CD4-positive, alpha-beta T cell (primary cell): ENCODE measurements around the gene KRTAP10-5. TPM values are rescaled to one million over a fixed set of nuclear protein-coding genes. Genes with fewer than 3 reads are reported as not detected.

Experiments
- ATAC-seq: fragments of 200-7000 bp; cut with Tn5 transposase; one replicate; pipeline ENCODE4 v1.10.0; 2022; ENCODE audit warnings: mild to moderate bottlenecking; ENCODE audit not compliant: poor library complexity
- CTCF ChIA-PET: fragments of 350-600 bp; sonication (Branson Sonifier 250); formaldehyde crosslinking; loops from one replicate; lab custom pipeline; 2021; ENCODE audit warnings: antibody characterized with exemption, inconsistent platforms; lab: Charles Lee
- POLR2A ChIA-PET: fragments of 350-600 bp; sonication (Branson Sonifier 250); formaldehyde crosslinking; loops from one replicate; lab custom pipeline; 2021; ENCODE audit warnings: antibody characterized with exemption, inconsistent platforms; lab: Charles Lee
- DNase-seq, 14 experiments: peaks; one replicate each; pipeline ENCODE4 v3.0.0-alpha.2; 2013 to 2020; ENCODE audit warnings: mixed read lengths in 2 of 14
- H3K27ac ChIP-seq, 2 donors: one replicate each; pipeline versions ENCODE4 v1.5.1 to v1.7.0; 2013; ENCODE audit warnings: low read length in 2 of 2, low read depth in 1 of 2, mild to moderate bottlenecking in 1 of 2
- H3K27me3 ChIP-seq, 2 experiments: 1 replicate in 1 of 2; 2 replicates in 1 of 2; pipeline versions ENCODE4 v1.6.1 to v1.7.0; 2013; ENCODE audit warnings: low read length in 2 of 2, control low read depth in 1 of 2, mild to moderate bottlenecking in 1 of 2, moderate library complexity in 1 of 2; ENCODE audit not compliant: insufficient read depth in 2 of 2, control insufficient read depth in 1 of 2
- H3K36me3 ChIP-seq: one replicate; pipeline ENCODE4 v1.6.1; 2013; ENCODE audit warnings: low read length, control low read depth; ENCODE audit not compliant: insufficient read depth
- H3K4me1 ChIP-seq: one replicate; pipeline ENCODE4 v1.6.1; 2013; ENCODE audit warnings: low read length, control low read depth; ENCODE audit not compliant: insufficient read depth
- H3K4me3 ChIP-seq: one replicate; pipeline ENCODE4 v1.5.1; 2013; ENCODE audit warnings: mild to moderate bottlenecking, low read length, moderate library complexity
- H3K9me3 ChIP-seq, 2 experiments: 1 replicate in 1 of 2; 2 replicates in 1 of 2; pipeline versions ENCODE4 v1.6.1 to v1.7.0; 2013; ENCODE audit warnings: low read length in 2 of 2, mild to moderate bottlenecking in 2 of 2, control low read depth in 1 of 2, moderate library complexity in 1 of 2; ENCODE audit not compliant: control insufficient read depth in 1 of 2, insufficient read depth in 1 of 2
- H3K27ac Mint-ChIP-seq: one replicate; pipeline ENCODE4 v1.8.0; 2020; ENCODE audit warnings: mixed read lengths
- H3K27me3 Mint-ChIP-seq: one replicate; pipeline ENCODE4 v1.8.0; 2021; ENCODE audit warnings: mixed read lengths
- H3K36me3 Mint-ChIP-seq: one replicate; pipeline ENCODE4 v1.8.0; 2021; ENCODE audit warnings: low read depth, mixed read lengths
- H3K4me1 Mint-ChIP-seq: one replicate; pipeline ENCODE4 v1.8.0; 2021; ENCODE audit warnings: low read depth, mixed read lengths
- H3K4me3 Mint-ChIP-seq: one replicate; pipeline ENCODE4 v1.8.0; 2020; ENCODE audit warnings: mild to moderate bottlenecking, mixed read lengths
- H3K9me3 Mint-ChIP-seq: one replicate; pipeline ENCODE4 v1.8.0; 2020; ENCODE audit warnings: mixed read lengths
- intact Hi-C, 2 experiments: fragments of 100-400 bp; cut with DNase I in 1 of 2; cut with micrococcal nuclease in 1 of 2; formaldehyde crosslinking; loops; one replicate each; pipeline versions ENCODE4 v1.15.1 to v1.9.0; 2023 to 2025; cut with DNase I, micrococcal nuclease
- total RNA-seq, 174 experiments: library from RNA in 2 of 174; stranded (reverse) in 2 of 174; gene quantifications; one replicate each; pipeline ENCODE4 v1.2.3 and lab custom pipeline; 2021 to 2026
- TF ChIP-seq, protein P1 (sequence below): fragments of 200-600 bp; IDR thresholded peaks from one replicate; pipeline ENCODE4 v1.8.0; 2022; ENCODE audit warnings: antibody characterized with exemption, mild to moderate bottlenecking

The KRTAP10-5 gene
- total RNA-seq, 2 experiments from 2014 or later = not detected

DNA sequence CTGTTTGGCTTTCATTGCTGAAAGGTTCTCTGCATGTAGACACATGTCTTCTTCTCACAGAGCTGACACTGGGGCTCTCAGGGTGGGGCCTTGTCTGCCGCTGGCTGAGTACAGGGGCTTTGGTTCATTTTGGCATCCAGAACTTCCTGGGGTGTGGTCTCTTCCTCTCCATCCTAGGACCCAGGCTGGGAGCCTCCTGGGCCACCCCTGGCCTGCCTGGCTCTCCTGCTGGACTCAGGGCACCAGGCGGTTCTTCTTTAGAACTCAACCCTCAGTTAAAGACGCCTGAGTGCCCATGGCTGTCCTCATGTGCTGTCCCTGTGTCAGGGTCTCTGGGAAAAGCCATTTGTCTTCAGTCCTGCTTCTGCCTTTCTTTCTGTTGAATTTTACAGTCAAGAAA, 5.5 kb upstream of the KRTAP10-5 start:
- no peak overlapping the region for H3K27ac Mint-ChIP-seq
- peaks cover 4 to 11% of the 10 kb centered on the region in 2 experiments for H3K9me3 ChIP-seq
- H3K27me3 Mint-ChIP-seq = peaks cover 58% of the 10 kb centered on the region
- intact Hi-C loops = no loop called here
- no peak for ATAC-seq
- POLR2A ChIA-PET = no interaction called here
- H3K4me3 ChIP-seq = no peak overlapping the region
- H3K4me3 Mint-ChIP-seq = no peak overlapping the region
- peaks cover 2% of the 10 kb centered on the region for H3K9me3 Mint-ChIP-seq
- TF ChIP-seq, protein P1, sequence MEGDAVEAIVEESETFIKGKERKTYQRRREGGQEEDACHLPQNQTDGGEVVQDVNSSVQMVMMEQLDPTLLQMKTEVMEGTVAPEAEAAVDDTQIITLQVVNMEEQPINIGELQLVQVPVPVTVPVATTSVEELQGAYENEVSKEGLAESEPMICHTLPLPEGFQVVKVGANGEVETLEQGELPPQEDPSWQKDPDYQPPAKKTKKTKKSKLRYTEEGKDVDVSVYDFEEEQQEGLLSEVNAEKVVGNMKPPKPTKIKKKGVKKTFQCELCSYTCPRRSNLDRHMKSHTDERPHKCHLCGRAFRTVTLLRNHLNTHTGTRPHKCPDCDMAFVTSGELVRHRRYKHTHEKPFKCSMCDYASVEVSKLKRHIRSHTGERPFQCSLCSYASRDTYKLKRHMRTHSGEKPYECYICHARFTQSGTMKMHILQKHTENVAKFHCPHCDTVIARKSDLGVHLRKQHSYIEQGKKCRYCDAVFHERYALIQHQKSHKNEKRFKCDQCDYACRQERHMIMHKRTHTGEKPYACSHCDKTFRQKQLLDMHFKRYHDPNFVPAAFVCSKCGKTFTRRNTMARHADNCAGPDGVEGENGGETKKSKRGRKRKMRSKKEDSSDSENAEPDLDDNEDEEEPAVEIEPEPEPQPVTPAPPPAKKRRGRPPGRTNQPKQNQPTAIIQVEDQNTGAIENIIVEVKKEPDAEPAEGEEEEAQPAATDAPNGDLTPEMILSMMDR = no peak
- H3K27me3 ChIP-seq = peaks cover 0 to 15% of the 10 kb centered on the region in 2 experiments
- CTCF ChIA-PET = no interaction called here
- H3K36me3 ChIP-seq = no peaks in the 10 kb centered on the region
- H3K27ac ChIP-seq = no peak overlapping the region
- H3K36me3 Mint-ChIP-seq = no peaks in the 10 kb centered on the region
- H3K4me1 ChIP-seq = peaks cover 3% of the 10 kb centered on the region
- DNase-seq = no peak
- peaks cover 24% of the 10 kb centered on the region for H3K4me1 Mint-ChIP-seq

DNA sequence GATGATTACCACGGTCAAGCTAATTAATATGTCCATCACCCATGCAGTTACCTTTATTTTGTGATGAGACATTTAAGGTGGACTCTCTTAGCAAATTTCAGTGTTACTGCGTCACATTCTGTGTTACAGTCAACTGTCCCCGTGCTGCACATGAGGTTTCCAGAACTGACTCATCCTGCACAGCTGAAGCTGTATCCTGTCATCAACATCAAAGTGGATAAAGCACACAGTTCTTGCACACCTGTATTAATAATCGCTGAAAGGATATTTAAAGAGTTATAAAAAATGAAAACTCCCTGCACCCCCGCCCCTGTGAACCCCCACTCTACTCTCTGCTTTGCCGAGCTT, 3.4 kb upstream of the KRTAP10-5 start:
- TF ChIP-seq, protein P1 = no peak
- H3K36me3 Mint-ChIP-seq = no peaks in the 10 kb centered on the region
- Histone ChIP-seq H3K4me3 (no peak overlapping the region), H3K9me3 (peaks cover 4 to 29% of the 10 kb centered on the region in 2 experiments), H3K27ac (no peak overlapping the region), H3K36me3 (no peaks in the 10 kb centered on the region), H3K27me3 (peaks cover 0 to 12% of the 10 kb centered on the region in 2 experiments), H3K4me1 (peaks cover 3% of the 10 kb centered on the region)
- CTCF ChIA-PET = no interaction called here
- peaks cover 2% of the 10 kb centered on the region for H3K9me3 Mint-ChIP-seq
- peaks cover 49% of the 10 kb centered on the region for H3K27me3 Mint-ChIP-seq
- no peak overlapping the region for H3K4me3 Mint-ChIP-seq
- H3K4me1 Mint-ChIP-seq = peaks cover 24% of the 10 kb centered on the region
- intact Hi-C loops = no loop called here
- no peak overlapping the region for H3K27ac Mint-ChIP-seq
- POLR2A ChIA-PET = no interaction called here
- DNase-seq (peak in 7 of 14 experiments; percentile 5 to 55 (median 22)), ATAC-seq (peak; percentile 79)

DNA sequence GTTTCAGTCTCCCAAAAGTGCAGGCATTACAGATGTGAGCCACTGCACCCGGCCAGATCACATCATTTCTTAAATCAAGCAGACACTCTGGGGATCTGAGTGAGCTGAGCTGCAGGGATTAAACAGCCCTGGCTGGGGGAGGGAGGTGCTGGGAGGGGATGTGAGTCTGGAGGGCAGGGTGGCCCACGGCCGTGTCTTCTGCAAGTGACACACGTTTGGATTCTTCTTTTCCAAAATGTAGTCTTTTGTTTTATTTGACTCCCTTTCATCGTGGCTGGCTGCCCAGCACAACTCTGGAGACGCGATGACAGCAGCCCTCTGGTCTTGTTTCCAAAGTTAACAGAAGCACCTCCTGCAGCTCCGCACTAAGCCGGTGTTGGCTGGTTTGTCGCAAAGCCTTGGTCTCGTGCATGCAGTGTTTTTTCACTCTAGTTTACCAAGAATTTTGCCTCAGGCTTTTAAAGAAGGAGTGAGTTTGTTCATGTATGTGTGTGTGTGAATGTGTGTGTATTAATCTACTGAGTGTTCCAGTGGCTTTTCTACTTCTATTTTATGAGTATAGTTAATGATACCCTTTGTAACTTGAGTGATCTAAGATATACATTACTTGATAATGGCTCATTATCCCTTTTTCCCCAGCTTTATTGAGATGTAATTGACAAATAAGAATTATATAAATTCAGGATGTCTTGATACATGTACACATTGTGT, 2.8 kb upstream of the KRTAP10-5 start:
- intact Hi-C loops = no loop called here
- Mint-ChIP-seq H3K4me1 (peaks cover 24% of the 10 kb centered on the region), H3K27ac (no peak overlapping the region), H3K4me3 (no peak overlapping the region), H3K27me3 (peaks cover 44% of the 10 kb centered on the region), H3K36me3 (no peaks in the 10 kb centered on the region), H3K9me3 (peaks cover 2% of the 10 kb centered on the region)
- DNase-seq (no peak), ATAC-seq (no peak)
- Histone ChIP-seq H3K36me3 (no peaks in the 10 kb centered on the region), H3K9me3 (peaks cover 4 to 35% of the 10 kb centered on the region in 2 experiments), H3K27me3 (peaks cover 0 to 12% of the 10 kb centered on the region in 2 experiments), H3K4me3 (no peak overlapping the region), H3K4me1 (peaks cover 3% of the 10 kb centered on the region), H3K27ac (no peak overlapping the region)
- POLR2A ChIA-PET = no interaction called here
- CTCF ChIA-PET = no interaction called here
- TF ChIP-seq, protein P1 = no peak
